ENCODE data around the gene SNX33.
"Not testable (repeated sequence)": the region's sequence is repeated elsewhere in the genome, so short reads cannot be mapped to it uniquely, and the experiment has no call there.

Gene SNX33

DNA sequence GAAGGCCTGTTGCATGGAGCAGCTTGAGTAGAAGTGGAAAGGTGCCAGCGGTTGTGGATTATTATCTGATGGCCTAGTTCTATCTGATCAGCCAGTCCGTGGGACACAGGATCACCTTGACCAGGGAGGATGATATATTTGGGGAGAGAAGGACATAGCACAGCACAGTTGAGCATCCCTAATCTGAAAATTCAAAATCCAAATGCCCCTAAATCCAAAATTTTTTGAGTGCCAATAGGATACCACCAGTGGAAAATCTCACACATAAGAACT lies 58.9 kb downstream of the SNX33 start:
- Histone ChIP-seq H3K27ac (ENCODE audit: low read depth, low read length) (no peak overlapping the region), H3K9ac (ENCODE audit: low read length) (no peak overlapping the region), H3K4me1 (ENCODE audit: control insufficient read depth, insufficient read depth, low read length) (peaks cover 3% of the 10 kb centered on the region; the same call in 1 of the 2 replicates), H3K9me3 (ENCODE audit: control insufficient read depth, insufficient read depth, low read depth, low read length) (no peaks in the 10 kb centered on the region), H3K27me3 (ENCODE audit: control insufficient read depth, insufficient read depth, low read length) (no peaks in the 10 kb centered on the region), H3K36me3 (ENCODE audit: control insufficient read depth, insufficient read depth, low read length) (no peaks in the 10 kb centered on the region), H3K4me3 (ENCODE audit: low read depth, low read length) (no peak overlapping the region)

DNA sequence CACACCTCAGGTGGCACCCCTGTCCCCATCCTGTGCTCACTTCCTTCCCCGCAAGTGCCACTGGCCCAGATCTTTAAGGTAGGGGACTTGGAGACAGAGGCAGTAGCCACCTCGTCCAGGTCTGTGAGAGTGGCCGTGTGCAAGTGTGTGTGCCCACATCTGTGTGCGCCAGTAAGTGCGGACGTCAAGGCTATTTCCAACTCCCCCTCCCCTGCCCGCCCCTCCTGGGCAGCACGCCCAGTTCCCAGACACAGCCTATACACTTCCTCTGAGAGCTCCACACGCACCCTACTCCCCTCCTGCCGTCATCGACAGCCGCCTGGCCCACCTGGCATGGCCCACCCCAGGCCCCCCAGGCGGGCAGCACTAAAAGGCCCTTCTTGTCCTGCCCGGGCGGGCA lies 61.7 kb downstream of the SNX33 start:
- not testable (repeated sequence) for H3K36me3 ChIP-seq (ENCODE audit: control insufficient read depth, insufficient read depth, low read length); H3K9me3 ChIP-seq (ENCODE audit: control insufficient read depth, insufficient read depth, low read depth, low read length); H3K27me3 ChIP-seq (ENCODE audit: control insufficient read depth, insufficient read depth, low read length); H3K4me3 ChIP-seq (ENCODE audit: low read depth, low read length); H3K9ac ChIP-seq (ENCODE audit: low read length); H3K27ac ChIP-seq (ENCODE audit: low read depth, low read length)
- peaks cover 17% of the 10 kb centered on the region for H3K4me1 ChIP-seq (ENCODE audit: control insufficient read depth, insufficient read depth, low read length)

DNA sequence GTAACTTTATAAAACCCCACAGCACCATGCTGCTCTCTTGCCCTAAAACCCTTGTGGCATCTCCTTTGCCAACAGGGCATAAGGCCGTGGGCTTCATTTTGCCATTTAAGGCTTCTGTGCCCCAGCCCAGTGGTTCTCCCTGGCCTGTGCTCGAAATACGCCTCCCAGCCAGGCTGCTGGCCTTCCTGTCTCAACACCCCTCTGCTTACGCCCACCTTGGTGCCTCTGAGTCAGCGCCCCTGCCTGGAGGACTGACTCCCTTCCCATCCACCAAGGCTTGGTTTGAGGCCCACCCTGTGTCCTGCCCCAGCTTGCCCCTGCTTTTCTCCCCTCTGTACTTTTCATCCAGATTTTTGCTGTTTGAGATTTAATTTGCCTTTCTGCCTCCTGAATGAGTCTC lies 63.2 kb downstream of the SNX33 start:
- not testable (repeated sequence) for H3K9me3 ChIP-seq (ENCODE audit: control insufficient read depth, insufficient read depth, low read depth, low read length); H3K27me3 ChIP-seq (ENCODE audit: control insufficient read depth, insufficient read depth, low read length); H3K27ac ChIP-seq (ENCODE audit: low read depth, low read length); H3K4me3 ChIP-seq (ENCODE audit: low read depth, low read length); H3K9ac ChIP-seq (ENCODE audit: low read length); H3K36me3 ChIP-seq (ENCODE audit: control insufficient read depth, insufficient read depth, low read length)
- peaks cover 14% of the 10 kb centered on the region for H3K4me1 ChIP-seq (ENCODE audit: control insufficient read depth, insufficient read depth, low read length)

DNA sequence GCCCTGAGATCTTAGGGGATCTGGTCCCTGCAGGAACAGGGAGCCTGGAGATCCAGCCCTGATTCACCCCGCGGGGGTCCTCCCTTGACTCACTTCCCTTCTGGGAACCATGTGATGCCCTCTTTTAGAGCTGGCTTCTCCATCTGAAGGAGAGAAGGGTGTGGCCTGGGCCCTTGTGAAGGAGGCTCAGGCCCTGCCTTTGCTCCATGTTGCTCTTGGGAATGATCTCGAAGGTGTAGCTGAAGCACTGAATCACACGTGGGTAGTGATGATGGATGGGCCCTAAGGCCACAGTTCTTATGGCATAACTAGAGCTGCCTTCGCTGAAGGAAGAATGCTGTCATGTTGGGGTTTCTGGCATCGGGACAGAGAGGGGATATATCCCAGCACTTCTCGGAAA lies 63.8 kb downstream of the SNX33 start:
- not testable (repeated sequence) for H3K9ac ChIP-seq (ENCODE audit: low read length); H3K9me3 ChIP-seq (ENCODE audit: control insufficient read depth, insufficient read depth, low read depth, low read length); H3K4me3 ChIP-seq (ENCODE audit: low read depth, low read length); H3K36me3 ChIP-seq (ENCODE audit: control insufficient read depth, insufficient read depth, low read length); H3K27ac ChIP-seq (ENCODE audit: low read depth, low read length); H3K27me3 ChIP-seq (ENCODE audit: control insufficient read depth, insufficient read depth, low read length)
- peaks cover 14% of the 10 kb centered on the region for H3K4me1 ChIP-seq (ENCODE audit: control insufficient read depth, insufficient read depth, low read length)
